ENCODE measurements around the gene COX14. TPM values are rescaled to one million over a fixed set of nuclear protein-coding genes. Genes with fewer than 3 reads are reported as not detected.

COX14 gene
- total RNA-seq, 4 donors from 2014 or later, result 32.1 to 68.7 (median 53.5) TPM

GRCh38 chr12:50162230-50162629 is 50.2 kb downstream of the COX14 start:
- Histone ChIP-seq H3K4me1 (peaks cover 9 to 41% (median 10%) of the 10 kb centered on the region in 3 donors), H3K27me3 (no peaks in the 10 kb centered on the region), H3K36me3 (no peaks in the 10 kb centered on the region), H3K9me3 (no peaks in the 10 kb centered on the region), H3K4me3 (no peak overlapping the region), H3K27ac (peak overlapping the region in 1 of 4 donors; percentile 2)
- 53 to 54% methylated on average over 2 of the region's 2 CpGs for WGBS, 2 donors
- intact Hi-C loops (cut with DNase I), result no loop called here
- TF ChIP-seq POLR2A (IDR thresholded peaks at IDR 0.05), result no peak
- no peak for TF ChIP-seq CTCF (IDR thresholded peaks at IDR 0.05)
- no peak for DNase-seq

GRCh38 chr12:50164963-50165362 is 52.9 kb downstream of the COX14 start:
- Histone ChIP-seq H3K4me3 (no peak overlapping the region), H3K36me3 (no peaks in the 10 kb centered on the region), H3K9me3 (peaks cover 0 to 9% (median 7%) of the 10 kb centered on the region in 3 donors), H3K27ac (peak overlapping the region in 1 of 4 donors; percentile 33), H3K27me3 (no peaks in the 10 kb centered on the region), H3K4me1 (peaks cover 10 to 48% (median 12%) of the 10 kb centered on the region in 3 donors)
- no peak for TF ChIP-seq POLR2A (IDR thresholded peaks at IDR 0.05)
- TF ChIP-seq CTCF (IDR thresholded peaks at IDR 0.05), result no peak
- WGBS, 2 donors, result 66 to 87% methylated on average over 14 to 20 of the region's 20 CpGs
- no peak for DNase-seq
- intact Hi-C loops (cut with DNase I), result no loop called here

GRCh38 chr12:50166799-50167048 is 54.7 kb downstream of the COX14 start:
- H3K4me1 ChIP-seq, result peaks cover 10 to 48% (median 12%) of the 10 kb centered on the region in 3 donors
- no peak for TF ChIP-seq CTCF (IDR thresholded peaks at IDR 0.05)
- no peak for TF ChIP-seq POLR2A (IDR thresholded peaks at IDR 0.05)
- H3K36me3 ChIP-seq, result no peaks in the 10 kb centered on the region
- H3K27me3 ChIP-seq, result no peaks in the 10 kb centered on the region
- peaks cover 0 to 11% (median 10%) of the 10 kb centered on the region in 3 donors for H3K9me3 ChIP-seq
- peak overlapping the region; percentile 92 to 97 (median 95) for H3K27ac ChIP-seq
- WGBS, 2 donors, result 0 to 1% methylated on average over 7 to 12 of the region's 12 CpGs
- H3K4me3 ChIP-seq, result peak overlapping the region; percentile 79 to 88 (median 82)
- no peak for DNase-seq
- intact Hi-C loops (cut with DNase I), result no loop called here

GRCh38 chr12:50167049-50167828 is 55.2 kb downstream of the COX14 start, which contains the start of gene CERS5:
CERS5 (minus strand) TSS chr12:50167369; CDS start chr12:50167297, 72 bp downstream.
- Histone ChIP-seq H3K27ac (peak within 1 kb of the TSS; percentile 92 to 97 (median 95)), H3K36me3 (no peaks in the 10 kb centered on the region), H3K27me3 (no peaks in the 10 kb centered on the region), H3K4me3 (peak within 1 kb of the TSS; percentile 79 to 88 (median 82)), H3K9me3 (peaks cover 0 to 11% (median 10%) of the 10 kb centered on the region in 3 donors), H3K4me1 (peaks cover 10 to 48% (median 12%) of the 10 kb centered on the region in 3 donors)
- WGBS, 2 donors, result 0% methylated on average over 15 to 36 of the region's 70 CpGs
- peak; percentile 85 for DNase-seq
- TF ChIP-seq CTCF (IDR thresholded peaks at IDR 0.05) (peak in 5 of 6 experiments; percentile 18 to 58 (median 46)), POLR2A (IDR thresholded peaks at IDR 0.05) (peak in 2 of 4 donors; percentile 68 to 82)
- intact Hi-C loops (cut with DNase I), result no loop called here

Other genes with a start within 250 kb of the COX14 start
- 1 to 10 TPM in 1 of 4 donors, under 1 TPM in 3; 0.13 to 2.9 (median 0.23) TPM for gene FAIM2, start 208.3 kb upstream of the COX14 start, total RNA-seq
- gene AQP2, start 161.5 kb upstream of the COX14 start, total RNA-seq, result not detected
- gene AQP5, start 150.4 kb upstream of the COX14 start, total RNA-seq, result 10 to 100 TPM in 3 of 4 donors, 1 to 10 TPM in 1; 4.7 to 42.2 (median 18.6) TPM
- gene AQP6, start 139.3 kb upstream of the COX14 start, total RNA-seq, result not detected
- 10 to 100 TPM; 20.1 to 44.7 (median 33.6) TPM for gene RACGAP1, start 86.7 kb upstream of the COX14 start, total RNA-seq
- 1 to 10 TPM; 1.5 to 5.7 (median 2.6) TPM for gene ASIC1, start 54.6 kb upstream of the COX14 start, total RNA-seq
- 10 to 100 TPM; 34.5 to 67.8 (median 46.5) TPM for gene SMARCD1, start 26.9 kb upstream of the COX14 start, total RNA-seq
- gene GPD1, start 8.2 kb upstream of the COX14 start, total RNA-seq, result under 1 TPM in 3 of 4 donors, not detected in 1; 0.38 to 0.53 (median 0.44) TPM
- gene CERS5, start 55.1 kb downstream of the COX14 start, total RNA-seq, result 10 to 100 TPM; 13.0 to 27.5 (median 21.2) TPM
- 10 to 100 TPM; 48.0 to 70.0 (median 62.7) TPM for gene LIMA1, start 171.3 kb downstream of the COX14 start, total RNA-seq